MM.1S (cell line): Measurements from ENCODE around the gene TMPRSS9.

Source experiments
- DNase-seq: peaks from one replicate; pipeline ENCODE4 v3.0.0-alpha.2; 2015
- H2AFZ ChIP-seq: fragments of 300-600 bp; sonication (generic); 2 replicates; pipeline ENCODE4 v1.6.0; 2016; ENCODE audit warnings: antibody characterized with exemption, low read length
- H3F3A ChIP-seq: fragments of 300-600 bp; sonication (generic); 2 replicates; pipeline ENCODE4 v1.6.1; 2016; ENCODE audit warnings: mild to moderate bottlenecking, antibody characterized with exemption, low read length, moderate library complexity, mixed read lengths; ENCODE audit not compliant: insufficient read depth
- H3K27ac ChIP-seq: fragments of 300-600 bp; sonication (generic); 2 replicates; pipeline ENCODE4 v1.5.1; 2016; ENCODE audit warnings: mild to moderate bottlenecking, low read length
- H3K27me3 ChIP-seq: fragments of 300-600 bp; sonication (generic); replicated peaks from 2 replicates; pipeline ENCODE4 v1.6.0; 2016; ENCODE audit warnings: low read length; ENCODE audit not compliant: insufficient read depth
- H3K36me3 ChIP-seq: fragments of 300-600 bp; sonication (generic); replicated peaks from 2 replicates; pipeline ENCODE4 v1.6.1; 2016; ENCODE audit warnings: mild to moderate bottlenecking, low read length, mixed read lengths; ENCODE audit not compliant: insufficient read depth
- H3K4me1 ChIP-seq: fragments of 300-600 bp; sonication (generic); 2 replicates; pipeline ENCODE4 v1.6.1; 2016; ENCODE audit warnings: low read length, mixed read lengths
- H3K4me2 ChIP-seq: fragments of 300-600 bp; sonication (generic); 2 replicates; pipeline ENCODE4 v1.6.0; 2016; ENCODE audit warnings: low read depth, low read length
- H3K4me3 ChIP-seq: fragments of 300-600 bp; sonication (generic); 2 replicates; pipeline ENCODE4 v1.5.1; 2016; ENCODE audit warnings: low read length, mixed read lengths
- H3K79me2 ChIP-seq: fragments of 300-600 bp; sonication (generic); 2 replicates; pipeline ENCODE4 v1.6.1; 2016; ENCODE audit warnings: mixed run types, low read length, mixed read lengths
- H3K9ac ChIP-seq: fragments of 300-600 bp; sonication (generic); 2 replicates; pipeline ENCODE4 v1.6.1; 2016; ENCODE audit warnings: low read length, mixed read lengths
- H3K9me2 ChIP-seq: fragments of 300-600 bp; sonication (generic); replicated peaks from 2 replicates; pipeline ENCODE4 v1.6.1; 2016; ENCODE audit warnings: mild to moderate bottlenecking, low read length, mixed read lengths; ENCODE audit not compliant: insufficient read depth
- H3K9me3 ChIP-seq: fragments of 300-600 bp; sonication (generic); replicated peaks from 2 replicates; pipeline ENCODE4 v1.6.1; 2016; ENCODE audit warnings: mild to moderate bottlenecking, low read length, mixed read lengths; ENCODE audit not compliant: insufficient read depth
- H4K20me1 ChIP-seq: fragments of 300-600 bp; sonication (generic); 2 replicates; pipeline ENCODE4 v1.6.1; 2016; ENCODE audit warnings: mild to moderate bottlenecking, low read length, moderate library complexity, mixed read lengths; ENCODE audit not compliant: insufficient read depth
- CTCF ChIP-seq: fragments of 300-600 bp; sonication (generic); IDR thresholded peaks from 2 replicates; pipeline ENCODE4 v1.5.1; 2016; ENCODE audit warnings: antibody characterized with exemption, low read length, mixed read lengths
- EZH2 ChIP-seq: fragments of 300-600 bp; sonication (generic); optimal IDR thresholded peaks from 2 replicates; pipeline ENCODE3; 2017; ENCODE audit warnings: low read depth, mild to moderate bottlenecking, antibody characterized with exemption, low read length, mixed read lengths
- EZH2phosphoT487 ChIP-seq: fragments of 300-600 bp; sonication (generic); IDR thresholded peaks from 2 replicates; pipeline ENCODE4 v1.6.1; 2018; ENCODE audit warnings: antibody characterized with exemption, low read length

Gene TMPRSS9

GRCh38 chr19:2474232-2475017 lies 114.4 kb downstream of the TMPRSS9 start:
- Histone ChIP-seq H3F3A (peaks cover 47% of the 10 kb centered on the region), H3K27ac (peak overlapping the region; percentile 83), H3K9me2 (no peaks in the 10 kb centered on the region), H3K4me1 (peaks cover 14% of the 10 kb centered on the region), H3K9me3 (no peaks in the 10 kb centered on the region), H3K9ac (peak overlapping the region; percentile 70), H2AFZ (peak overlapping the region; percentile 72), H3K27me3 (no peaks in the 10 kb centered on the region), H3K36me3 (0 out of 2 replicates have a peak, but pooled peaks cover 2% of the 10 kb centered on the region), H3K4me2 (peak overlapping the region; percentile 99), H3K79me2 (peaks cover 42% of the 10 kb centered on the region), H4K20me1 (peaks cover 17% of the 10 kb centered on the region), H3K4me3 (peak overlapping the region; percentile 97)
- TF ChIP-seq CTCF = peak; percentile 97
- TF ChIP-seq EZH2 = no peak
- peak; percentile 90 for DNase-seq

- Histone ChIP-seq H3K36me3 (0 out of 2 replicates have a peak, but pooled peaks cover 2% of the 10 kb centered on the region), H3F3A (peaks cover 50% of the 10 kb centered on the region), H3K4me3 (peak overlapping the region; percentile 97), H3K9me3 (no peaks in the 10 kb centered on the region), H3K9ac (peak overlapping the region; percentile 70), H4K20me1 (peaks cover 17% of the 10 kb centered on the region), H3K27ac (peak overlapping the region; percentile 83), H3K79me2 (peaks cover 42% of the 10 kb centered on the region), H3K9me2 (no peaks in the 10 kb centered on the region), H2AFZ (peak overlapping the region; percentile 72), H3K4me2 (peak overlapping the region; percentile 99), H3K4me1 (peaks cover 14% of the 10 kb centered on the region), H3K27me3 (no peaks in the 10 kb centered on the region)
- TF ChIP-seq EZH2 (no peak), EZH2phosphoT487 (no peak)
- peak; percentile 72 for DNase-seq
Observed at GRCh38 chr19:2475018-2475701, 115.1 kb downstream of the TMPRSS9 start.
